ENCODE data around the gene THOC5. TPM values are rescaled to one million over a fixed set of nuclear protein-coding genes. Genes with fewer than 3 reads are reported as not detected.

Gene THOC5
- total and polyA plus RNA-seq, 2 experiments from 2014 or later: 31.4 to 41.3 TPM

GRCh38 chr22:29578462-29579200, 25.1 kb upstream of the THOC5 start:
- no peaks in the 10 kb centered on the region for H3K27me3 ChIP-seq
- TF ChIP-seq CTCF (IDR thresholded peaks at IDR 0.05; ENCODE audit: low read depth, low read length): no peak
- H3K4me1 ChIP-seq (ENCODE audit: low read depth): no peaks in the 10 kb centered on the region

GRCh38 chr22:29574762-29575450, 21.3 kb upstream of the THOC5 start:
- no peaks in the 10 kb centered on the region for H3K27me3 ChIP-seq
- H3K9me3 ChIP-seq (ENCODE audit: low read depth): no peaks in the 10 kb centered on the region
- DNase-seq (ENCODE audit: low read depth in 1 of 2, low spot score in 1 of 2): no peak
- no peak overlapping the region for H3K4me3 ChIP-seq
- H3K36me3 ChIP-seq: no peaks in the 10 kb centered on the region
- H3K27ac ChIP-seq: no peak overlapping the region
- no peak for TF ChIP-seq CTCF (IDR thresholded peaks at IDR 0.05; ENCODE audit: low read depth, low read length)
- H3K4me1 ChIP-seq (ENCODE audit: low read depth): no peaks in the 10 kb centered on the region

More at GRCh38 chr22:29578462-29579200, 25.1 kb upstream of the THOC5 start:
- DNase-seq (ENCODE audit: low read depth in 1 of 2, low spot score in 1 of 2): no peak
- Histone ChIP-seq H3K4me3 (no peak overlapping the region), H3K36me3 (no peaks in the 10 kb centered on the region), H3K27ac (no peak overlapping the region), H3K9me3 (ENCODE audit: low read depth) (no peaks in the 10 kb centered on the region)

GRCh38 chr22:29570912-29571549, 17.5 kb upstream of the THOC5 start:
- Histone ChIP-seq H3K4me3 (no peak overlapping the region), H3K27me3 (no peaks in the 10 kb centered on the region), H3K27ac (no peak overlapping the region), H3K9me3 (ENCODE audit: low read depth) (no peaks in the 10 kb centered on the region), H3K36me3 (peaks cover 13% of the 10 kb centered on the region), H3K4me1 (ENCODE audit: low read depth) (no peaks in the 10 kb centered on the region)
- no peak for TF ChIP-seq CTCF (IDR thresholded peaks at IDR 0.05; ENCODE audit: low read depth, low read length)
- no peak for DNase-seq (ENCODE audit: low read depth in 1 of 2, low spot score in 1 of 2)

- Histone ChIP-seq H3K9me3 (ENCODE audit: low read depth) (no peaks in the 10 kb centered on the region), H3K4me1 (ENCODE audit: low read depth) (no peaks in the 10 kb centered on the region), H3K36me3 (peaks cover 13% of the 10 kb centered on the region), H3K27me3 (no peaks in the 10 kb centered on the region), H3K27ac (no peak overlapping the region), H3K4me3 (no peak overlapping the region)
- TF ChIP-seq CTCF (IDR thresholded peaks at IDR 0.05; ENCODE audit: low read depth, low read length): no peak
- no peak for DNase-seq (ENCODE audit: low read depth in 1 of 2, low spot score in 1 of 2)
Measured at GRCh38 chr22:29570456-29570855, 16.9 kb upstream of the THOC5 start.

- Histone ChIP-seq H3K36me3 (peaks cover 13% of the 10 kb centered on the region), H3K4me1 (ENCODE audit: low read depth) (no peaks in the 10 kb centered on the region), H3K9me3 (ENCODE audit: low read depth) (no peaks in the 10 kb centered on the region), H3K4me3 (no peak overlapping the region), H3K27me3 (no peaks in the 10 kb centered on the region), H3K27ac (no peak overlapping the region)
- no peak for TF ChIP-seq CTCF (IDR thresholded peaks at IDR 0.05; ENCODE audit: low read depth, low read length)
- DNase-seq (ENCODE audit: low read depth in 1 of 2, low spot score in 1 of 2): no peak
Measured at GRCh38 chr22:29569011-29569678, 15.6 kb upstream of the THOC5 start.

Data from cardiac muscle cell (in vitro differentiated cells and primary cell).